Measurements from ENCODE around the gene ATG101.
A peak's percentile ranks its signal among the peaks of the same experiment; 100 is the strongest.

Gene ATG101

GRCh38 chr12:52042706-52043385 is 26.9 kb upstream of the ATG101 start:
- DNase-seq (ENCODE audit: low spot score), result no peak

DNA sequence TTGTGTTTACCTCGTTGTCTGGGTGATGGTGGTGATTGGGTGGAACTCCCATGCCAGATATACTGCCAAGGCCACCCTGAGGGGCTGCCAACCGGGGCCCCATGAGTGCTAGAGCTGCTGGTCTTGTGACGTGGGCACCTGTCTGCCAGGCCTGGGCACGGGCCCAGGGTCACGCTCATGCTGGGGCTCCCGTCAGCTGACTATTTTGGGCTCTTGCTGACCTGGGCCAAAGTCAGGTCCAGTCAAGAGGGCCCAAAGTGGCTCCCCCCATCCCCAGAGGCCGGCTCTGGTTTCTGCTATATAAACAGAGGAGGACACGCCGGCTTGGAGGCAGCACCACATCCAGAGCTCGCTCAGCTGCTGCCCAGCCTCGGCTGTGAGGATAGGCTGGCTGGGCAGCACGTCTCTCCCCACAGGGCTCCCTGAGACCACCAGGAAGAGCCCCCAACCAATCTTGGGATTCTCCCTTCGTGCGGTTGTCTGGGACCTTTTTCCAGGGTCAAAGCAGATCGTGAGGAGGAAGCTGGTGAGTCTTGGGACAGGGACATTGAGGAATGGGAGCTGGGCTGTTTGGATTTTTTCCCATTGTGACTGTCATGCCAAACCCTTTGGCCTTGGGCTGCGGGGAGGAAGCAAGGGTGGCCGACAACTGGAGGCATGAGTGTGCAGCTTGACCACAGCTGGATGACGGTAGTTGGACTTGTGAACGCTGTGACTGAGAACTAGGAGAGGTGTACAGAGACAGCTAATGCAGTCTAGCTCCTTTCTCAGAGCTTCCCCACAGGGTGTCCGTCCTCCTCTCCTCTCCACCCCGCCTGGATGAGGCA is 26.2 kb upstream of the ATG101 start:
- DNase-seq (ENCODE audit: low spot score), result no peak

DNA sequence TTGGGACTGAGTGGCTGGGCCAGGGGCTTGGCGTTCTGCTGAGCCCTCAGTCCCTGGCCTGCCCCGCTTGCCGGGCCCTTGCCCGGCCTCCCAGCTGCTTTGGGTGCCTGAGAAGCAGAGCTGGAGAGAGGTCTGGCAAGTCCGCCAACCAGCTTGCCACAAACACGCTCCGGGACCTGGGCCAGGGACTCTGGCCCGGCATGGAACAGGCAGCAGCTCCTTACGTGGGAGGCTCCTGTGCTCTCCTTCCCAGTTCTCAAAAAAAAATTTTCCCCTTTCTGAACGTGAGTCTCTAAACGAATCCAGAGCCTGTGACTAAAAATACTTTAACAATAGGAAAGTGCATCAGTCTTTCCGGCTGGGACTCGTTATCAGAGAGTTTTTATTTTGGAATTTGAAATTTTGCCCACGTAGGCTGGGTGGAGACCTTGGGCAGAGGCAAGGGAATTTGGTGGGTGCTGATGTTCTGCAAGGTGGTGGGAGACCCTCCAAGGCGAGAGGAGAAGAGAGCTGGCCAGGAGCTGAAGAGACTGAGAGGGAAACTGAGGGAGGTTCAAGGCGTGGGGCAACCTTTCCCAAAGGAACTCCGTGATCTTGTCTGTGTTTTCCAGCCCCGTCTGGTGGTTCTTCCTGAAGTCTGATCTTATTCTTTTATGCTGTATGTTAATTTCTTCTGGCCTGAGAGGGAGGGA is 25.3 kb upstream of the ATG101 start:
- no peak for DNase-seq (ENCODE audit: low spot score)

- no peak for DNase-seq (ENCODE audit: low spot score)
These were observed 24.0 kb upstream of the ATG101 start for GRCh38 chr12:52045794-52046199.

DNA sequence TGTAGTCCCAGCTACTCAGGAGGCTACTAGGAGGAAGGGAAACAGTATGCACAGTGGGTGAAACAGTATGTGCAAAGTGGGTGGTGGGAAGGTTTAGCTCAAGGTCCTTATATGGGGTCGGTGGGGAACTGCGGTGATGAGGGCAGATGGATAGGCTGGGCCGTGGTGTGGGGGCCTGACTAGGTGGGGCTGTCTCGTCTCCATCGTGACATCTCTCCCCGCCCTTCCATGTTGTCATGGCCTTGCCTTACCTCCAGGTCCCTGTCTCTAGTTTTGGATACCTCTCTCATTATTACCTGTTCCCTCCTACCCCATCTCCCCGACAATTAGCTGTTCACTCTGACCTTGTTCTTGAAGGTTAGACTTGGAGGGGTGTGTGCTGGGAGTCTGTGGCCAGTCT is 22.9 kb upstream of the ATG101 start:
- no peak for DNase-seq (ENCODE audit: low spot score)

GRCh38 chr12:52049286-52049685 is 20.5 kb upstream of the ATG101 start:
- no peak for DNase-seq (ENCODE audit: low spot score)

DNA sequence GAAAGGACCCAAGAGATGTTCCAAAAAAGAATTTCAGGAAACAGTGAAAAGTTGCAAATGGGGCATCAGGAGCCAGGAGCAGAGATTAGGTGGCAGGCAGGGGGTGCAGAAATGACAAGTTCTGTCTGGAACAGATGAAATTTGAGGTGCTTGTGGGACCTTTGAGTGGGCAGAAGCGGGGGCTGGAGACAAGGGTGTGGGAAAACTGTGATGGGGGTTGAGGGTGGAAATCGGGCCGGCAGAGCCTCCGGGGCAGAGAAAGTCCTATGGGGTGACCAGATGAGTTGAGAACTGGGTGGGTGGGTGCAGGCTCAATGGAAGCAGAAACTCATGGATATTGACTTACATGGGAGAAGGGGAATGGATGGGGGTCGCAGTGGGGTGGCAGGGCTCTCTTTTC is 20.1 kb upstream of the ATG101 start:
- no peak for DNase-seq (ENCODE audit: low spot score)

DNA sequence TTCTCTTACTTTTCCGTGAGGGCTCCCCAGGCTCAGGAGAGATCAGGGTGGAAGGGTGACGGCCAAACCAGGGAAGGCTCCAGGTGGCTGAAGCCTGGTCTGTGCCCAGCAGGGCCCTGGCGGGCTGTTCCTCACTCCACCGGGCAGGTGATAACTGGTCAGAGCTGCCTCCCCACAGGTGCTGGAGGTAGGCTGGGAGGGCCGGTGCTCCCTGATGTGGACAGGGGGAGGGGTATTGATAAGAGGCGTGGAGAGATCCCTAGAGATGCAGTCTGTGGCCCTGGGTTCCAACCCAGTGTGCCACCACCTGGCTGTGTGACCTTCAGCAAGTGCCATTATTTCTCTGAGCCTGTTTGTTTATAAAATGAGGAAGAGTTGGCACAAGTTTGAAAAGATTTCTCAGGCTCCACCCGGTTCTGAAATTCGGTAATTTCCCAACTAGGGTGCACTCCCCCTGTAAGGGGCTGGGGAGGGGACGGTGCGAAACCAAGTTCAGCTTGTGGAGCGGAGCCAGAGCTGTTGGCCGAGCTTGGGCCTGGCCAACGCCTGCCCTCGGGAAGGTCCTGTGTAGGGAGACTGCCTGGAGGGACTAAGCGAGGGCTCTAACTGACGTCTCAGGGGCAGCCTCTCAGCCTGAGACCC is 19.5 kb upstream of the ATG101 start:
- peak; percentile 31 for DNase-seq (ENCODE audit: low spot score)

DNA sequence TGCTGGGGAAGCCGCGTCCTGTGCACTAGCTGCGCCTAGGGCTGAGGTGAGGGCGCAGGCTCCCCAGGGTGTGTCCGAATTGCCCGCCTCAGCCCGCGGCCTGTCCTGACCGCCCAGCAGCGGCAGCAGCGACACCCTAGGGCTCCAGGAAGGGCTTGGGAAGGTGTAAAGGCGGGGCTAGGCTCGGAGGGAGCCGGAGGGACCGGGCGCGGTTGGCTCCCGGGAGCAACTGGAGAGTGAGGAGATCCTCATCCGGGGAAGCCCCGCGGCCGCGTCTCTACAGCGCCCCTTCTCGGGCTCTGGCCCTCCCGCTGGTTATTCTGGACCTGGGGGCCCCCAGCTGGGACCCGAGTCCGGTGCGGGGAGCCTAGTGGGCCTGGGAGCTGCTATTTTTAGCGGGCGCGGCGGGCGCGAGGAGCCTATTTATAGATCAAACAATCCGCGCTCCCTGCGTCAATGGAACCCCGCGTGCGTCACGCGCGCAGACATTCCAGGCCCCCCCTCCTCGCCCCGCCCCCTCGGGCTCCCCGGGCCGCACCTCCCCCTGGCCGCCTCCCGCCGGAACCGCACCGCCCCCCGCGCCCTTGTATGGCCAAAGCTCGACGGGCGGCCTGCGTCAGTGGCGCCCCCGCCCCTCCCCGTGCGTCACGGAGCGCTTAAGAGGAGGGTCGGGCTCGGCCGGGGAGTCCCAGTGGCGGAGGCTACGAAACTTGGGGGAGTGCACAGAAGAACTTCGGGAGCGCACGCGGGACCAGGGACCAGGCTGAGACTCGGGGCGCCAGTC is 18.8 kb upstream of the ATG101 start, which contains the start of gene NR4A1:
Gene NR4A1 (plus strand): TSS at position 685 of the 784 bp plus-strand sequence. CDS start 2,887 bp downstream, outside the sequence.
- peak; percentile 96 for DNase-seq (ENCODE audit: low spot score)

DNA sequence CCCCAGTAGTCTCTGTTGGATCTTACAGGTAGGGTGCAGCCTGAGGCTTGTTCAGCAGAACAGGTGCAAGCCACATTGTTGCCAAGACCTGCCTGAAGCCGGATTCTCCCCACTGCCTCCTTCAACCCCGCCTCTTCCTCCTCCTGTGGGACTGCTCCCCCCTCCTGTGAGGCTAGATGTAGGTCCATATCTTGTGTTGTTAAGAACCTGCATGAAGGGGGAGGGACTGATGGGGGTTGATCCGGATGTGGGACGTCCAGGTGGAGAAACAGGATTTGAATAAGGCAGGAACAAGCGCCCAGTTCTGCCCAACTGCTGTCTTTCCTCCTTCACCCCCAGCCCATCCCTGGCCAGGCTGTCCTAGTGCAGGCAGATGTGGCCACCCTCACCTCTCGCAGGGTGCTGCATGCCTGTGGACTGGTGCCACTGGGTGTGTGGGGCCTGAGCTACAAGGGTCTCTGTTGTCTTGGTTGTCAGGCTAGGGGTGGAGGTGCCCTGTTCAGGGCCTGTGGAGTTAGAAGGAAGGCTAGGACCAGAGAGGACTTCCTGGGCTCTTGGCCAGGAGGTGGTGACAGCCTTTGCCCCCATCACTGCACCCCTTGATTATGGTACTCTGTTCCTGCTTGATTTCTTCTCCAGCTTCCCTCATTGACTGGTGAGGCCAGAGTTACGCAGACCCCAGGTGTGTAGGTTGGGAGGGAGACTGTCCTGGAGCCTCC is 17.2 kb upstream of the ATG101 start:
- DNase-seq (ENCODE audit: low spot score), result no peak

- no peak for DNase-seq (ENCODE audit: low spot score)
These were observed 16.1 kb upstream of the ATG101 start for GRCh38 chr12:52053536-52054209.

DNA sequence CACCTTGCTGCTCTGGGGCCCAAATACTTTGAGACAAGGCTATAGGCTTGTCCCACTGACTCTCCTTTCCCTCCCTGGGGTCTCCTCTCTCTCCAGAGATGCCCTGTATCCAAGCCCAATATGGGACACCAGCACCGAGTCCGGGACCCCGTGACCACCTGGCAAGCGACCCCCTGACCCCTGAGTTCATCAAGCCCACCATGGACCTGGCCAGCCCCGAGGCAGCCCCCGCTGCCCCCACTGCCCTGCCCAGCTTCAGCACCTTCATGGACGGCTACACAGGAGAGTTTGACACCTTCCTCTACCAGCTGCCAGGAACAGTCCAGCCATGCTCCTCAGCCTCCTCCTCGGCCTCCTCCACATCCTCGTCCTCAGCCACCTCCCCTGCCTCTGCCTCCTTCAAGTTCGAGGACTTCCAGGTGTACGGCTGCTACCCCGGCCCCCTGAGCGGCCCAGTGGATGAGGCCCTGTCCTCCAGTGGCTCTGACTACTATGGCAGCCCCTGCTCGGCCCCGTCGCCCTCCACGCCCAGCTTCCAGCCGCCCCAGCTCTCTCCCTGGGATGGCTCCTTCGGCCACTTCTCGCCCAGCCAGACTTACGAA is 15.4 kb upstream of the ATG101 start:
- no peak for DNase-seq (ENCODE audit: low spot score)

DNA sequence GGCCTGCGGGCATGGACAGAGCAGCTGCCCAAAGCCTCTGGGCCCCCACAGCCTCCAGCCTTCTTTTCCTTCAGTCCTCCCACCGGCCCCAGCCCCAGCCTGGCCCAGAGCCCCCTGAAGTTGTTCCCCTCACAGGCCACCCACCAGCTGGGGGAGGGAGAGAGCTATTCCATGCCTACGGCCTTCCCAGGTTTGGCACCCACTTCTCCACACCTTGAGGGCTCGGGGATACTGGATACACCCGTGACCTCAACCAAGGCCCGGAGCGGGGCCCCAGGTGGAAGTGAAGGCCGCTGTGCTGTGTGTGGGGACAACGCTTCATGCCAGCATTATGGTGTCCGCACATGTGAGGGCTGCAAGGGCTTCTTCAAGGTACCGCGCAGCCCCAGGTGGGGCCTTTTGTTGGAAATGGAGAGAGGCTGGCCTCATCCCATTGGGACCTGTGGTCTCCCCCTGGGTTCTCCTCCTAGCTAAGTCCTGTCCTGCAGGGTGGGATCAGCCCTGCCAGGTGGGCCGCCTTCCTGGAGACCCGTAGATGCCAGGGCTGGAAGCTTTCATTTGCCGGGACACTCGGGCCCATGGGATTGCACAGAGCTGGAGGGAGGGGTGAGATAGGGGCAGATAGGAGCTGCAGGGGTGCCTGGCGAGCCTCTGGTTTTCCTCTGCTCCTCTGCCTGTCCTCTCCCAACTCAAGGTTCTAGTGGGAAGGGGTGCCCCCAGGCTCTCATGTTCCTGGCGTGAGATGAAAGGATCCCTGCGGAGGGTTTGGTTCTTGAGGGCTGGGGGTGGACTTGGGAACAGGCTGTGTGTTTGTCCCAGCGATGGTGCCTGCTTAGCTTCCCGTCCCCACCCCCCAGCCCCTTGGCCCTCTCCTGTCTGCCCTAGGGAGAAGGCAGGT is 14.7 kb upstream of the ATG101 start:
- no peak for DNase-seq (ENCODE audit: low spot score)

DNA sequence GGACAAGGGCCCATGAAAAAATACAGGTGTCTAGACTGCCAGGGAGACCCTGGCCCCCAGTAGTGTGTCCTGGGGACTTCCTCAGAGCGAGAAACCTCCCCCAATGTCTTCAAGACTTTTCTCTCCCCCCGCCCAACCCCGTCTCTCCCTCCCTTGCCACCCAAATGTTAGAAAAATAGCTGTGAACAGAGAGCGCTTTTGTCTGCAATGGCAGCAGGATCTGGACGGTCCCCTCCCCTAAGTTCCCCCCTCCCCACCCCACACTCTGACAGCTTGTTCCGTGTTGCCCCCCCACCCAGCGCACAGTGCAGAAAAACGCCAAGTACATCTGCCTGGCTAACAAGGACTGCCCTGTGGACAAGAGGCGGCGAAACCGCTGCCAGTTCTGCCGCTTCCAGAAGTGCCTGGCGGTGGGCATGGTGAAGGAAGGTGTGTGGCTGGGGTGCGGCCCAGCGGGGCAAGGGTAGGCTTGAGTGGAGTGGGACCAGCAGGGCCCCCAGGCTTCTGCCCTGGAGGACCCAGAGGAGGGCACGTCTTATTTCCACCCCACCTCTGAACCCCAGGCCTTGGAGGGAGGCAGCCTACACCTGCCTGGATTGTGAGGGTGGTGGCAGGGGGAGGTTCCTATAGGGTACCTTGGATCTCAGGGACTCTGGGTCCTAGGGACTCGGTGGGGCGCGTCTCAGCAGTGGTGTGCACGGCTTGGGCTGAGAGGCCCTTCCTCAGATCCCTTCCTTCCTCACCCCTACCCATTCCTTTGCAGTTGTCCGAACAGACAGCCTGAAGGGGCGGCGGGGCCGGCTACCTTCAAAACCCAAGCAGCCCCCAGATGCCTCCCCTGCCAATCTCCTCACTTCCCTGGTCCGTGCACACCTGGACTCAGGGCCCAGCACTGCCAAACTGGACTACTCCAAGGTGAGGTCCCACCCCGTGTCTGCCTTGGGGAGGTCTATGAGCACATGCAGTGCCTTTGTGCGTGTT is 13.8 kb upstream of the ATG101 start:
- DNase-seq (ENCODE audit: low spot score), result no peak

- DNase-seq (ENCODE audit: low spot score), result no peak
These were observed 12.8 kb upstream of the ATG101 start for GRCh38 chr12:52056801-52057637.

Data from CD4-positive, alpha-beta T cell treated with Interleukin-15 for 4 hours (primary cell).